Metanephros (tissue), 1 donor: ENCODE results near the gene NAP1L2. TPM values are rescaled to one million over a fixed set of nuclear protein-coding genes. Genes with fewer than 3 reads are reported as not detected.

ENCODE experiments used
- total RNA-seq: library from RNA; depleted of rRNA; stranded (reverse); fragments of >200 nt; gene quantifications from one replicate; pipeline ENCODE4 v1.2.3, GENCODE V29; 2014

Gene NAP1L2
- total RNA-seq = 2.6 TPM

GRCh38 chrX:73214426-73215094 lies at the start of gene NAP1L2:
NAP1L2 (minus strand) TSS chrX:73214851; CDS start chrX:73214492, 359 bp downstream.

Other genes with a start within 250 kb of the NAP1L2 start
- gene PABPC1L2B, start 211.9 kb downstream of the NAP1L2 start, total RNA-seq = not detected
- not detected for gene PABPC1L2A, start 135.3 kb downstream of the NAP1L2 start, total RNA-seq
- gene CDX4, start 232.2 kb upstream of the NAP1L2 start, total RNA-seq = not detected